Immature natural killer cell (primary cell): ENCODE data around the gene ZNF169. TPM values are rescaled to one million over a fixed set of nuclear protein-coding genes. Genes with fewer than 3 reads are reported as not detected.
"Not testable (repeated sequence)": the region's sequence is repeated elsewhere in the genome, so short reads cannot be mapped to it uniquely, and the experiment has no call there.

Experiments
- DNase-seq, 3 donors: peaks; one replicate each; pipeline ENCODE4 v3.0.0; 2022; ENCODE audit warnings: mixed read lengths in 1 of 3
- H3K27ac Mint-ChIP-seq, 6 donors: one replicate each; pipeline ENCODE4 v1.8.0; 2020; ENCODE audit warnings: mixed read lengths in 6 of 6, mild to moderate bottlenecking in 5 of 6, inconsistent platforms in 4 of 6, moderate library complexity in 3 of 6
- H3K27me3 Mint-ChIP-seq, 3 donors: one replicate each; pipeline ENCODE4 v1.8.0; 2020 to 2021; ENCODE audit warnings: low read depth in 3 of 3, mild to moderate bottlenecking in 3 of 3, mixed read lengths in 3 of 3, moderate library complexity in 3 of 3, inconsistent platforms in 1 of 3
- H3K36me3 Mint-ChIP-seq, 3 donors: one replicate each; pipeline ENCODE4 v1.8.0; 2020; ENCODE audit warnings: mixed read lengths in 3 of 3, inconsistent platforms in 2 of 3, mild to moderate bottlenecking in 2 of 3
- H3K4me1 Mint-ChIP-seq, 2 donors: one replicate each; pipeline ENCODE4 v1.8.0; 2020; ENCODE audit warnings: inconsistent platforms in 2 of 2, mild to moderate bottlenecking in 2 of 2, mixed read lengths in 2 of 2, moderate library complexity in 1 of 2
- H3K4me3 Mint-ChIP-seq, 5 donors: one replicate each; pipeline ENCODE4 v1.8.0; 2020; ENCODE audit warnings: mild to moderate bottlenecking in 5 of 5, mixed read lengths in 5 of 5, inconsistent platforms in 3 of 5, moderate library complexity in 3 of 5
- H3K9me3 Mint-ChIP-seq, 6 donors: one replicate each; pipeline ENCODE4 v1.8.0; 2020; ENCODE audit warnings: mild to moderate bottlenecking in 6 of 6, mixed read lengths in 6 of 6, inconsistent platforms in 4 of 6, moderate library complexity in 3 of 6
- polyA plus RNA-seq, 3 donors: library from polyadenylated mRNA; unstranded; fragments of 300-500 nt; fragmentation: Illumina TruSeq; gene quantifications; one replicate each; pipeline ENCODE4 v1.2.3, GENCODE V29; 2021

The ZNF169 gene
- 1 to 10 TPM in 1 of 3 donors, under 1 TPM in 2; 0.48 to 3.7 (median 0.68) TPM for polyA plus RNA-seq

DNA sequence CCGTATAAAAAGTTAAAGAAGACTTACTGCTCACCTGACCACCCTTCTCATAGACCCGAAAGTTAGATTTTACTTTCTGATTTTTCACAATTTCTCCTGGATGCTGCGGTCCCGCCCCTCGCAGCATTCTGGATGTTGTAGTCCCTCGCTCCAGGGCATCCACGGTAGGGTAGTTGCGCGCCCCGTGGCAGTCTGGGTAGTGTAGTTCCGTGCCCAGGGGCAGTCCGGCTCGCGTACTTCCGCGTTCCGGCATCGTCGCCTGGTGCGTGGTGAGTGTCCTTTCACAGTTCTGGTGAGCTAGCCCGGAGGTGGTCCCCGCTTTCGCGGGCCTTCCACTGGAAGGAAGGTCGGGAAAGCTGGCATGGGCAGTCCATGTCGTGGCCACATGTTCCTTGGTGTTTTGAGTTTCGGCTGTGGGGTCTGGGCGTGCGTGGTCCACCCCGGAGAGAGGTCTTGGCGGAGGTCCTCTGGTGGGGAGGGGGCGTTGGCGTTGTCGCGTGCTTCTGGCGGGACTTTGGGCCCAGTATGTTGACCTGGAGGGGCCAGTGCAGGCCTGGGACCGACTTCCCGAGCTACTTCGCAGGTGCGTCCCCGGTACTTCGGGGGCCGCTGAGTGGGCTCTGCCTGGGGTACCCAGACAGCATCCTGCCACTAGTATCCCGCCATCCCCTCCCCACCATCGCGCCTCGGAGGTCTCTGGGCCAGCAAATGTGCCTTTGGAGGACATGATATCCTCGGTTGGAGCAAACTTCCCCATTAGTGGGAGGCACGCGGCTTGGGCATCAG, at the start of gene ZNF169:
ZNF169 (plus strand) TSS at position 222 of the 786 bp plus-strand sequence. CDS start 19,515 bp downstream, outside the sequence.
- peak; percentile 78 to 80 (median 79) for DNase-seq
- Mint-ChIP-seq H3K4me3 (peak within 1 kb of the TSS; percentile 99 to 100 (median 99)), H3K36me3 (peaks cover 0 to 4% (median 1%) of the 10 kb centered on the region in 3 donors), H3K27me3 (peaks cover 0 to 13% (median 10%) of the 10 kb centered on the region in 3 donors), H3K9me3 (no peaks in the 10 kb centered on the region), H3K4me1 (peaks cover 37 to 49% of the 10 kb centered on the region in 2 donors), H3K27ac (peak within 1 kb of the TSS; percentile 85 to 98 (median 93))

DNA sequence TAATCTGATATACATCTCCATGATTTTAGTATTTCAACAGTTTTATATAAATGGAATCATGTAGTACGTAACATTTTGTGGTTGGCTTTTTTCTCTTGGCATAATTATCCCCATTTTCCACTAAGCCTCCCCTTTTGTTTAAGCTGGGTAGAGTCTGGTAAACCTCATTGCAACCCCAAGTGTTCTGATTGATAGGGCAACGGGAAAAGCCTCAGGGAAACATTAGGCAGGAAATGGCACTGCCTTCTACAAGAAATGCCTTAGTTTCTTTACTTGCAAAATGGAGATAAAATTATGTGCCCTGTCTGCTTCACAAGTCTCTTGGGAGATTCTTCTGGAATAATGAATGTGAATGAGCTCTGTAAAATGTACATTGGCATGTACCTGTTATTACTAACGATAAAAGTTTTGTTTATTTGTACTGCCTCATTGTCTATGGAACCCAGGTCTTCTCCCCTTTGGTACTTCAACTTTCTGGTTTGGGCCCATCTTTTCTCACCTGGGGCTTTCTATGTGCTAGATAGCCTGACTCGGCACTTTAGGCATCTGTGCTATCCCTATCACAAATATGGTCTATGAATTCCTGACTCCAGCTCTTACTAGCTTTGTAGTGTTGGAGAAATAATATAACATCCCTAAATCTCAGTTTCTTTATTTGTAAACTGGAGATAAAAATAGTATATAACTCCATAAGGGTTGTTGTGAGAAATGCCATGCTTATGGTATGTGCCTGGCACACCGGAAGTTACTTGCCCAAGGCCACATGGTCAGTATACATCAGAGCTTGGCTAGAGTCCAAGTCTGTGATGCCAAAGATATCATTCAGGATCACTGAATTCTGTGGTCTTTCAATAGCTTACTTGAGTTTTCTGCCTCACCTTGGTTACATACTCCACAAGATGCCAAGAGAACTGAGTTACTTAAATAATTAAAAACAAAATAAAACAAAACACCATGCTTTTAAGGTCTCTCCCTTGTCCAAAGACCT, 48.2 kb upstream of the ZNF169 start:
- H3K4me1 Mint-ChIP-seq, result peaks cover 3 to 6% of the 10 kb centered on the region in 2 donors
- peaks cover 2 to 6% (median 3%) of the 10 kb centered on the region in 3 donors for H3K27me3 Mint-ChIP-seq
- DNase-seq, result no peak
- no peaks in the 10 kb centered on the region for H3K36me3 Mint-ChIP-seq
- no peak overlapping the region for H3K4me3 Mint-ChIP-seq
- no peak overlapping the region for H3K27ac Mint-ChIP-seq
- no peaks in the 10 kb centered on the region for H3K9me3 Mint-ChIP-seq

DNA sequence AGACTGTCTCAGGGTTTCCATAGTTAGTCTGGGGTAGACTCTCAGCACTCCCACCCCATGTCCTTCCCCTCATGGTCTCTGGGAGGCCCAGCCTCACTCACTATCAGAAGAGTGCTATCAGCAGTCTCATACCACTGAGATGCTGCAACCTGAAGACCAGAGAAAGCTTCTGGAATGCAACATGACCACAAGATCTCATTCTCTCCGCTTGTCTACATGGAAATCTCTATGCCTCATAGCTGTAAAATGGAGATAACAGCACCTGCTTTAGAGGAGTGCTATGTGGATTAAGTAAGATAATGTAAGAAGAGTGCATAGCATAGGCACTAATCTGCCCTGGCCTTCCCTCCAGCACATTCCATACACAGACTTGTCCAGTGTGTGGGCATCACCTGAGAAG, 47.0 kb upstream of the ZNF169 start:
- H3K36me3 Mint-ChIP-seq, result no peaks in the 10 kb centered on the region

DNA sequence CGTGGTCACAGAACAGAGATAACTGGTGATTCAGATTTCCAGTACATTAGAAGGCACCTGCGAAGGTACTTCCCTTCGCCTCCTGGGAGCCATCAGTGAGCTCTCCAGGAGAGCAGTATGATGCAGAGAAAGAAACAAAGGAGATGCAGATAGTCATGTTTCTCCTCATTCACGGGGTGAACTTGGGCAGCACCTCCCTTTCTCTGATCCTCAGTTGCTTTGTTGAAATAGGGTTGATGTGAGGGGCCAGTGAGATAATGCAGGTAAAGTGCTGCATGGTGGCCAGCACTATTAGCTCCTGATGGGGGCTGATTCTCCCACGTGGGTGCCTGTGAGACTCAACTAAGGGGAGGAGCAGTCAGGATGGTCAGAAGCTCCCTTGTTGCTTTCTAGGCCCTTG, 46.6 kb upstream of the ZNF169 start:
- Mint-ChIP-seq H3K4me3 (no peak overlapping the region), H3K36me3 (no peaks in the 10 kb centered on the region), H3K4me1 (peaks cover 3 to 6% of the 10 kb centered on the region in 2 donors), H3K9me3 (no peaks in the 10 kb centered on the region), H3K27me3 (peaks cover 4 to 6% (median 5%) of the 10 kb centered on the region in 3 donors), H3K27ac (no peak overlapping the region)
- no peak for DNase-seq

More for the DNA sequence above, 47.0 kb upstream of the ZNF169 start:
- Mint-ChIP-seq H3K4me3 (no peak overlapping the region), H3K4me1 (peaks cover 3 to 6% of the 10 kb centered on the region in 2 donors), H3K9me3 (no peaks in the 10 kb centered on the region), H3K27me3 (peaks cover 3 to 5% (median 4%) of the 10 kb centered on the region in 3 donors), H3K27ac (no peak overlapping the region)
- no peak for DNase-seq

DNA sequence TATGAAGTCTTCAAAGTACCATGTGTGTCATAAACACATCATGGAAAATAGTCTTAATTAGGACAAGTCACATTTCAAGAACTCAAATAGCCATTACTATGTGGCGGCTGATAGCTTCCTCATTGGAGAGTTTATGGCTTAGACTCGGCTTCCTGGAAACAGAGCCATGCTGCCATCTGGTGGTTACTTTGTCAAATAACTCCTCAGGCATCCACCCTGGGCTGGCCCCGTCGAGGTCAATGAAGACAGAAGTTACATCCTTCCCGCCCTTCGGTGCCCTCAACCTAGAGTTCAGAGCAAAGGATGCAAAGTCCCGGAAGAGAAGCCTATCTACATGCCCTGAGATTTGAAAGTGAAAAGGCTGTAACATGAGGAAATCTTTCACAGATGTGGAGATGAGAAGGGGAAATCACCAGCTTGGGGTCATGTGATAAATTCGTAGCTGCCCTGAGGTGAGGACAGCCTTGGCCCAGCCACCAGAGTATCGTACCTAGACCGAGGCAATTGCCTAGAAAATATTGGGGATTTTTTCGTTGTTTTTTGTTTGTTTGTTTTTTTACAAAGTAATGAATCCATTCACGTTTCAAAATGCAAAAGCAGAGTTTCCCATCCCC, 45.5 kb upstream of the ZNF169 start:
- Mint-ChIP-seq H3K36me3 (no peaks in the 10 kb centered on the region), H3K4me3 (peak overlapping the region in 1 of 5 donors; percentile 14), H3K4me1 (peaks cover 3 to 6% of the 10 kb centered on the region in 2 donors), H3K27ac (no peak overlapping the region), H3K27me3 (peaks cover 4 to 6% (median 5%) of the 10 kb centered on the region in 3 donors), H3K9me3 (no peaks in the 10 kb centered on the region)
- DNase-seq, result peak; percentile 57 to 72 (median 62)

DNA sequence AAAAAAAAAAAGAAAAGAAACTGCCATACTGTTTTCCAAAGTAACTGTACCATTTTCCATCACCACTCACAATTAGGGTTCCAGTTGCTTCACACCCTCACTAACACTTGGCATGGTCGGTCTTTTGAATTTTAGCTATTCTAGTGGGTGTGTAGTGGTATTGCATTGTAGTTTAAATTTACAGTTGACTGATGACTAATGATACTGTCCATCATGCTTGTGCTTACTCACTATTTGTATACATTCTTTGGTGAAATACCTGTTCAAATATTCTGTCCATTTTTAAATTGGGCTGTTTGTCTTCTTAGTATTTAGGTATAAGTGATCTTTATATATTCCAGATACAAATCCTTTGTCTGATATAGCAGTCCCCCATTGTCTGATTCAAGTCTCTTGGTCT, 36.2 kb upstream of the ZNF169 start:
- no peak overlapping the region for H3K4me3 Mint-ChIP-seq
- H3K9me3 Mint-ChIP-seq, result peaks cover 0 to 11% (median 1%) of the 10 kb centered on the region in 6 donors
- H3K27me3 Mint-ChIP-seq, result peaks cover 0 to 15% (median 0%) of the 10 kb centered on the region in 3 donors
- no peak for DNase-seq
- H3K27ac Mint-ChIP-seq, result no peak overlapping the region
- H3K4me1 Mint-ChIP-seq, result no peaks in the 10 kb centered on the region
- no peaks in the 10 kb centered on the region for H3K36me3 Mint-ChIP-seq

DNA sequence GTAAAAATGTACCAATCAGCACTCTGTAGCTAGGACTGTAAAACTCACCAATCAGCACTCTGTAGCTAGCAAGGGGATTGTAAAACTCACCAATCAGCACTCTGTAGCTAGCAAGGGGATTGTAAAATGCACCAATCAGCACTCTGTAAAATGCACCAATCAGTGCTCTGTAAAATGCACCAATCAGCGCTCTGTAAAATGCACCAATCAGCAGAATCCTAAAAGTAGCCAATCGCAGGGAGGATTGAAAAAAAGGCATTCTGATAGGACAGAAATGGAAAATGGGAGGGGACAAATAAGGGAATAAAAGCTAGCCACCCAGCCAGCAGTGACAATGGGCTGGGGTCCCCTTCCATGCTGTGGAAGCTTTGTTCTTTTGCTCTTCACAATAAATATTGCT, 33.7 kb upstream of the ZNF169 start:
- not testable (repeated sequence) for H3K27ac Mint-ChIP-seq, H3K4me1 Mint-ChIP-seq, DNase-seq, H3K4me3 Mint-ChIP-seq, H3K36me3 Mint-ChIP-seq
- H3K27me3 Mint-ChIP-seq, result peaks cover 0 to 14% (median 4%) of the 10 kb centered on the region in 3 donors
- peaks cover 0 to 11% (median 1%) of the 10 kb centered on the region in 6 donors for H3K9me3 Mint-ChIP-seq

DNA sequence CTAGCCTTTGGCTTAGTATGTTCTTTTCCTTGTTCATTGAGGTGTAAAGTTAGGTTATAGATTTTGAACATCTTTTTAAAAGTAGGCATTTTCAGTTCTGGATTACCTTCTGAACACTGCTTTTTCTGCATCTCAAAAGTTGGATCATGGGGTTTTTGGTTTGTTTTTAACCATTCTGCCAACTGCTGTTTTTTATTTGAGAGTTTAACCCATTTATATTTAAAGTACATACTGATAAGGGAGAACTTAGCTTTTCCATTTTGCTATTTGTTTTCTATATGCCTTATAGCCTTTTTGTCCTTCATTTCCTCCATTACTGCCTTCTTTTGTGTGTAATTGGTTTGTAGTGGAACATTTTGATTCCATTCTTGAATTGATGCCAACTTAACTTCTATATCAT, 30.5 kb upstream of the ZNF169 start:
- H3K4me1 Mint-ChIP-seq, result no peaks in the 10 kb centered on the region
- no peak overlapping the region for H3K4me3 Mint-ChIP-seq
- no peak for DNase-seq
- H3K27me3 Mint-ChIP-seq, result peaks cover 0 to 14% (median 4%) of the 10 kb centered on the region in 3 donors
- peaks cover 0 to 11% (median 1%) of the 10 kb centered on the region in 6 donors for H3K9me3 Mint-ChIP-seq
- H3K36me3 Mint-ChIP-seq, result peaks cover 0 to 3% (median 0%) of the 10 kb centered on the region in 3 donors
- no peak overlapping the region for H3K27ac Mint-ChIP-seq

DNA sequence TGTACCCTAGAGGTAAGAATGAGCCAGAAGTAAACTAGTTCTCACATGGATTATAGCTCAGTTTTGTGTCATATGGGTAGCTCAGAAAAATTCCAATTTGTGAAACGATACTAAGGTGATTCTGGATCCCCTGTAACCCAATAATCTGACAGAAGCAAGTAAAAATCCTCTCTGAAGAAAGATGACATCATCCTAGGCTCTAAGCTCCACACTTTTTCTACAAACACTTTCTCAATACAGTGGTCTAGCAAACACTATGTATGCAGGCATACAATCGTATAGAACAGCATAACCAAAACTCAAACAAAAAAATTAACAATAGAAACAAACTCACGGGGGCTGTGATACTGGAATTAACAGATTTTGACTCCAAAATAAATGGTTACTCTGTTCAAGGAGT, 26.7 kb upstream of the ZNF169 start:
- no peak overlapping the region for H3K4me3 Mint-ChIP-seq
- H3K36me3 Mint-ChIP-seq, result peaks cover 0 to 3% (median 0%) of the 10 kb centered on the region in 3 donors
- DNase-seq, result no peak
- no peaks in the 10 kb centered on the region for H3K9me3 Mint-ChIP-seq
- H3K27ac Mint-ChIP-seq, result no peak overlapping the region
- H3K27me3 Mint-ChIP-seq, result peaks cover 3 to 6% (median 4%) of the 10 kb centered on the region in 3 donors
- H3K4me1 Mint-ChIP-seq, result no peaks in the 10 kb centered on the region

DNA sequence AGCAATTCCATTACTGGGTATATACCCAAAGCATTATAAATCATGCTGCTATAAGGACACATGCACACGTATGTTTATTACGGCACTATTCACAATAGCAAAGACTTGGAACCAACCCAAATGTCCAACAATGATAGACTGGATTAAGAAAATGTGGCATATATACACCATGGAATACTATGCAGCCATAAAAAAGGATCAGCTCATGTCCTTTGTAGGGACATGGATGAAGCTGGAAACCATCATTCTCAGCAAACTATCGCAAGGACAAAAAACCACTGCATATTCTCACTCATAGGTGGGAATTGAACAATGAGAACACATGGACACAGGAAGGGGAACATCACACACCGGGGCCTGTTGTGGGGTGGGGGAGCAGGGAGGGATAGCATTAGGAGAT, 18.0 kb upstream of the ZNF169 start:
- not testable (repeated sequence) for H3K4me3 Mint-ChIP-seq, H3K27ac Mint-ChIP-seq, H3K36me3 Mint-ChIP-seq, DNase-seq, H3K9me3 Mint-ChIP-seq, H3K4me1 Mint-ChIP-seq
- H3K27me3 Mint-ChIP-seq, result peaks cover 5 to 12% (median 9%) of the 10 kb centered on the region in 3 donors

DNA sequence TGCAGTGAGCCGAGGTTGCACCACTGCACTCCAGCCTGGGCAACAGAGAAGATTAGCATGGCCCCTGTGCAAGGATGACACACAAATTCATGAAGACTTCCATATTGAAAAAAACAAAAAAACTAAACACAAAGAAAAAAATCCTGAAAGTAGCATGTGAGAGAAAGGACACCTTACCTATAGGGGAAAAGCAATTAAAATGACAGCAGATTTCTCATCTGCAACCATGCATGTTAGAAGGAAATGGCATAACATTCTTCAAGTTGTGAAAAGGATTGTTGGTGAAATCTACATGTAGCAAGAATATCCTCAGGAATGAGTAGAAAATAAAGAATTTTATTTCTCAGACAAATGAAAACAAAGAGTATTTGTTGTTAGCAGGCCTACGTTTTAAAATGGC, 13.4 kb upstream of the ZNF169 start:
- no peak overlapping the region for H3K4me3 Mint-ChIP-seq
- DNase-seq, result no peak
- peaks cover 0 to 2% of the 10 kb centered on the region in 2 donors for H3K4me1 Mint-ChIP-seq
- peaks cover 0 to 2% (median 0%) of the 10 kb centered on the region in 6 donors for H3K9me3 Mint-ChIP-seq
- peaks cover 6 to 13% (median 11%) of the 10 kb centered on the region in 3 donors for H3K27me3 Mint-ChIP-seq
- no peaks in the 10 kb centered on the region for H3K36me3 Mint-ChIP-seq
- H3K27ac Mint-ChIP-seq, result no peak overlapping the region

DNA sequence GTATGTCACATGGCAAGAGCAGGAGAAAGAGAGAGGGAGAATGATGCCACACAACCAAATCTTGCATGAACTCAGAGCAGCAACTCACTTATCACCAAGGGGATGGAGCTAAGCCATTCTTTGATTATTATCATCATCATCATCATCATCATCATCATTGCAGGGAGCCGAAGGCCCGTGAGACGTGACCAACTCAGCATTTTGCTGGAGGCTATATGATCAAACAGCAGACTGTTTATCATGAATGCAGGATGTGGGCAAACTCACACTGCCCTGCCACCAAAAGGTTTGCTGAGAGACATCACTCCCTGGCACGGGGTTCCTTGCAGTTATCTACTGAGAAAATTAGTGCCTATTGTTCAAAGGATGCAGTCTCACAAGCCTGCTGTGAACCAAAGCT, 8.6 kb upstream of the ZNF169 start:
- Mint-ChIP-seq H3K27me3 (peaks cover 4 to 7% (median 6%) of the 10 kb centered on the region in 3 donors), H3K27ac (no peak overlapping the region), H3K4me1 (peaks cover 0 to 2% of the 10 kb centered on the region in 2 donors), H3K9me3 (no peaks in the 10 kb centered on the region), H3K36me3 (no peaks in the 10 kb centered on the region), H3K4me3 (no peak overlapping the region)
- no peak for DNase-seq

DNA sequence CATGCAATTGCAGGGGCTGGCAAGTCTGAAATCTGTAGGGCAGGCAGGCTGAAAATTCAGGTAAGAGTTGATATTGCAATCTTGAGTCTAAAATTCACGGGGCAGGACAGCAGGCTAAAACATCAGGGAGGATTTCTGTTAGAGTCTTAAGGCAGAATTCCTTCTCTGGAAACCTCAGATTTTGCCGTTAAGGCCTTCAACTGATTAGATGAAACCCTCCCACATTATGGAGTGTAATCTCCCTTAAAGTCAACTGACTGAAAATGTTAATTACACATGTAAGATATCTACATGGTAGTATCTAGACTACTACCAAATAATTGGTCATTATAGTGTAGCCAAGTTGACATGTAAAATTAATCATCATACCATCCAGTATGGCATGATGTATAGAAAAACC, 3.1 kb upstream of the ZNF169 start:
- Mint-ChIP-seq H3K4me3 (no peak overlapping the region), H3K27me3 (peaks cover 0 to 11% (median 11%) of the 10 kb centered on the region in 3 donors), H3K27ac (no peak overlapping the region), H3K4me1 (peaks cover 19 to 20% of the 10 kb centered on the region in 2 donors), H3K9me3 (no peaks in the 10 kb centered on the region), H3K36me3 (peaks cover 0 to 4% (median 0%) of the 10 kb centered on the region in 3 donors)
- DNase-seq, result no peak
